Fibroblast of mammary gland (primary cell): ENCODE data around the gene MAPK12.

Experiments used
- DNase-seq: peaks from one replicate; pipeline ENCODE4 v3.0.0-alpha.2; 2010; ENCODE audit warnings: low read depth
- H3K4me3 ChIP-seq: 2 replicates; pipeline ENCODE4 v1.5.1; 2011; ENCODE audit warnings: low read depth, mild to moderate bottlenecking, low read length, moderate library complexity; ENCODE audit not compliant: control insufficient read depth
- CTCF ChIP-seq: conservative IDR thresholded peaks from 2 replicates; pipeline ENCODE4 v1.5.1; 2011; ENCODE audit warnings: low read depth, low read length, inconsistent platforms; ENCODE audit not compliant: control insufficient read depth, insufficient read depth

Gene MAPK12

GRCh38 chr22:50266994-50267393 is 5.5 kb upstream of the MAPK12 start:
- H3K4me3 ChIP-seq, result no peak overlapping the region
- no peak for DNase-seq
- no peak for TF ChIP-seq CTCF

- no peak for DNase-seq
- no peak for TF ChIP-seq CTCF
- no peak overlapping the region for H3K4me3 ChIP-seq
Measured at GRCh38 chr22:50264946-50265669, 3.6 kb upstream of the MAPK12 start.

GRCh38 chr22:50264104-50264745 is 2.7 kb upstream of the MAPK12 start:
- TF ChIP-seq CTCF, result no peak
- H3K4me3 ChIP-seq, result no peak overlapping the region
- DNase-seq, result no peak

GRCh38 chr22:50262973-50263617 is 1.6 kb upstream of the MAPK12 start:
- H3K4me3 ChIP-seq, result no peak overlapping the region
- no peak for TF ChIP-seq CTCF
- no peak for DNase-seq

GRCh38 chr22:50262460-50262911 is 1.0 kb upstream of the MAPK12 start:
- peak; percentile 10 for DNase-seq
- H3K4me3 ChIP-seq, result no peak overlapping the region
- no peak for TF ChIP-seq CTCF

GRCh38 chr22:50260801-50261614 is 475 bp downstream of the MAPK12 start:
- TF ChIP-seq CTCF, result no peak
- DNase-seq, result peak; percentile 64
- H3K4me3 ChIP-seq, result peak overlapping the region; percentile 62
